SK-N-SH (cell line): ENCODE measurements around the gene TEX19.

Experiments used
- CHD2 ChIP-seq: fragments of 150-350 bp; IDR thresholded peaks from 2 replicates; pipeline ENCODE4 v1.6.1; 2018; ENCODE audit warnings: low read length; ENCODE audit not compliant: partially characterized antibody
- CTCF ChIP-seq: fragments of 200-600 bp; sonication (generic); IDR thresholded peaks from 2 replicates; pipeline ENCODE4 v1.6.1; 2017; ENCODE audit warnings: antibody characterized with exemption, mild to moderate bottlenecking, moderate library complexity
- ELF1 ChIP-seq: IDR thresholded peaks from 2 replicates; pipeline ENCODE4 v1.4.0; 2012
- EZH2phosphoT487 ChIP-seq: fragments of 200-600 bp; sonication (generic); IDR thresholded peaks from 2 replicates; pipeline ENCODE4 v1.6.1; 2017; ENCODE audit warnings: low read depth, mixed run types, mild to moderate bottlenecking, antibody characterized with exemption, moderate library complexity, borderline replicate concordance
- FOXM1 ChIP-seq: IDR thresholded peaks from 2 replicates; pipeline ENCODE4 v1.4.0; 2012; ENCODE audit warnings: low read depth, mild to moderate bottlenecking
- POLR2AphosphoS5 ChIP-seq: IDR thresholded peaks from 2 replicates; pipeline ENCODE4 v1.6.1; 2012; ENCODE audit warnings: low read depth, low read length
- REST ChIP-seq: IDR thresholded peaks from 2 replicates; pipeline ENCODE4 v1.6.1; 2012; ENCODE audit warnings: mild to moderate bottlenecking, low read depth, low read length, moderate library complexity
- SMC3 ChIP-seq: IDR thresholded peaks from 2 replicates; pipeline ENCODE4 v1.6.1; 2012; ENCODE audit warnings: low read depth, low read length, improper control_type of control experiment
- TEAD4 ChIP-seq: IDR thresholded peaks from 2 replicates; pipeline ENCODE4 v1.4.0; 2012; ENCODE audit warnings: mild to moderate bottlenecking, borderline replicate concordance; ENCODE audit not compliant: insufficient read depth

GRCh38 chr17:82390015-82390859 lies 31.2 kb downstream of the TEX19 start:
- no peak for TF ChIP-seq ELF1
- no peak for TF ChIP-seq TEAD4
- no peak for TF ChIP-seq CTCF
- no peak for TF ChIP-seq EZH2phosphoT487
- TF ChIP-seq FOXM1, result no peak
- TF ChIP-seq CHD2, result no peak
- no peak for TF ChIP-seq POLR2AphosphoS5
- TF ChIP-seq SMC3, result no peak
- no peak for TF ChIP-seq REST
